Measurements from ENCODE around the gene CSTPP1.

- peak in 2 of 5 experiments; percentile 11 to 21 for TF ChIP-seq CTCF (IDR thresholded peaks at IDR 0.05 in 4 of 5, conservative IDR thresholded peaks at IDR 0.05 in 1 of 5)
- peak; percentile 53 to 81 for TF ChIP-seq POLR2A (IDR thresholded peaks at IDR 0.05)
Measured at GRCh38 chr11:47186700-47187695, 250.4 kb downstream of the CSTPP1 start.

All from gastrocnemius medialis (tissue), 4 donors.